Adrenal gland (tissue), 12 donors: ENCODE measurements around the gene AGAP1. TPM values are rescaled to one million over a fixed set of nuclear protein-coding genes. Genes with fewer than 3 reads are reported as not detected.

Experiments used
- DNase-seq, 7 donors: peaks; one replicate each; pipeline ENCODE4 v3.0.0-alpha.2; 2019 to 2020
- H3K27ac ChIP-seq, 5 donors: fragments of 200-600 bp; sonication (generic) in 4 of 5; 1 replicate in 3 of 5; 2 replicates in 2 of 5; pipeline versions ENCODE4 v1.5.1 to v1.8.0; 2016 to 2020; ENCODE audit warnings: mild to moderate bottlenecking in 1 of 5
- H3K27me3 ChIP-seq: fragments of 200-600 bp; 2 replicates; pipeline ENCODE4 v1.8.0; 2021
- H3K36me3 ChIP-seq, 2 donors: fragments of 200-600 bp; replicated peaks in 1 of 2; 1 replicate in 1 of 2; 2 replicates in 1 of 2; pipeline versions ENCODE4 v1.5.1 to v1.8.0; 2018 to 2022
- H3K4me1 ChIP-seq, 2 donors: fragments of 200-600 bp; replicated peaks in 1 of 2; 1 replicate in 1 of 2; 2 replicates in 1 of 2; pipeline versions ENCODE4 v1.5.1 to v1.8.0; 2018 to 2021
- H3K4me3 ChIP-seq, 4 donors: fragments of 200-600 bp; sonication (generic) in 3 of 4; one replicate each; pipeline ENCODE4 v1.5.1; 2016 to 2018
- H3K9me3 ChIP-seq, 3 donors: fragments of 200-600 bp; sonication (generic) in 1 of 3; replicated peaks in 1 of 3; 1 replicate in 2 of 3; 2 replicates in 1 of 3; pipeline versions ENCODE4 v1.5.1 to v1.8.0; 2016 to 2021
- POLR2A ChIP-seq, 2 donors: fragments of 450-650 bp; IDR thresholded peaks; one replicate each; pipeline ENCODE4 v1.6.1; 2017; ENCODE audit warnings: antibody characterized with exemption in 2 of 2, mild to moderate bottlenecking in 2 of 2, moderate library complexity in 1 of 2
- WGBS, 4 donors: extraction: QIAGEN DNeasy Blood & Tissue Kit in 2 of 4; methylation state at CpG; one replicate each; pipeline versions ENCODE4 v1.1.5 to v1.1.7; 2013 to 2017; 5-methylcytosine and 5-hydroxymethylcytosine counted together
- intact Hi-C, 2 donors: fragments of 100-400 bp; cut with DNase I; formaldehyde crosslinking; loops; one replicate each; pipeline versions ENCODE4 v1.14.1 to v1.15.0; 2022 to 2023
- polyA plus RNA-seq, 3 donors: library from polyadenylated mRNA; stranded (reverse); fragments of 200-250 nt in 2 of 3; fragments of 350-450 nt in 1 of 3; fragmentation: Illumina TruSeq in 1 of 3; extraction: RNeasy Lipid Tissue Mini Kit (QIAGEN cat#74804) in 1 of 3; gene quantifications; one replicate each; pipeline ENCODE4 v1.2.3, GENCODE V29; 2013 to 2014
- total RNA-seq, 9 donors: library from RNA; depleted of rRNA in 4 of 9; stranded (reverse); fragments of >200 nt in 4 of 9; fragments of 120-200 nt in 1 of 9; fragmentation: NEBNext Ultra II Directional in 1 of 9; extraction: Animal tissue kit (Norgen Biotek cat#: 25700) in 1 of 9; gene quantifications; one replicate each; pipeline versions ENCODE4 v1.1.0 to v1.2.4, GENCODE V29; 2013 to 2023
- TF ChIP-seq, protein P1 (sequence below), 6 experiments: fragments of 450-650 bp in 4 of 6; fragments of 200-600 bp in 2 of 6; sonication (generic) in 1 of 6; IDR thresholded peaks; 1 replicate in 5 of 6; 2 replicates in 1 of 6; pipeline versions ENCODE4 v1.5.1 to v1.8.0; 2016 to 2021; ENCODE audit warnings: antibody characterized with exemption in 6 of 6, mild to moderate bottlenecking in 2 of 6, moderate library complexity in 1 of 6
- donor health status: healthy with polysubstance abuse.
- donor health status: Bipolar disorder and iron deficiency.
- donor health status: DM: yes; HTN: yes; CAD: no.
- donor health status: DM: no; HTN: no; CAD: no.
- donor health status: DM: no; HTN: no; CAD: no.
- donor health status: DM: yes; HTN: yes; CAD: no.

AGAP1 gene
- total and polyA plus RNA-seq, 12 donors: 5.3 to 29.6 (median 17.7) TPM

DNA sequence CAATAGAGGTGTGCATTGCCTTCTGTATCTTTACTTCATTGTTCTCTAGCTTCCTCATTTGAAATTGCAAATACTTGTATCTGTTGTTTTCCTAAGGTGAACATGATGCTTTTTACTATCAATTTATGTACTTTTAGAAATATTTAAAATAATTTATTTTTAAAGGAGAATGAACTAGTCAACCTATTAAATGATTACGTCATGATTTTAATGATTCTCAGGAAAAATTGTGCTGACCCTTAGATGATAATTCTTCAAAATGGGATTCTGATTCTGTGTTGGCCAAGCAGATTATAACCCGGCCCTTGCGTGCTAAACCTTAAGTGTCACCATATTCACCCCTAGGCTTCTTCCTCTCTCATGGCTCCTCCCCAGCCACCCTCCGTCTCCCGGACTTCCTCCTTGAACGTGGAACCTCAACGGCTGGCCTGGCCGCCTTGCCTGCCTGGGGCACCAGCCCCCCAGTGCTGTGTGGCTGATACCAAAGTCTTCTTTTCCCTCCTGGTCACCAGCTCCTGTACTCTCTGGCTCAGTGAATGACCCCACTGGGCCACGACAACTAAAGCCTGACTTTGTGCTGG is 382.3 kb downstream of the AGAP1 start:
- H3K4me3 ChIP-seq: no peak overlapping the region
- intact Hi-C loops: no loop called here
- H3K27me3 ChIP-seq: no peaks in the 10 kb centered on the region
- no peaks in the 10 kb centered on the region for H3K4me1 ChIP-seq
- WGBS, 4 donors: 92 to 97% (median 94%) methylated on average over 9 of the region's 9 CpGs
- no peak for TF ChIP-seq POLR2A (IDR thresholded peaks at IDR 0.05)
- TF ChIP-seq, protein P1, sequence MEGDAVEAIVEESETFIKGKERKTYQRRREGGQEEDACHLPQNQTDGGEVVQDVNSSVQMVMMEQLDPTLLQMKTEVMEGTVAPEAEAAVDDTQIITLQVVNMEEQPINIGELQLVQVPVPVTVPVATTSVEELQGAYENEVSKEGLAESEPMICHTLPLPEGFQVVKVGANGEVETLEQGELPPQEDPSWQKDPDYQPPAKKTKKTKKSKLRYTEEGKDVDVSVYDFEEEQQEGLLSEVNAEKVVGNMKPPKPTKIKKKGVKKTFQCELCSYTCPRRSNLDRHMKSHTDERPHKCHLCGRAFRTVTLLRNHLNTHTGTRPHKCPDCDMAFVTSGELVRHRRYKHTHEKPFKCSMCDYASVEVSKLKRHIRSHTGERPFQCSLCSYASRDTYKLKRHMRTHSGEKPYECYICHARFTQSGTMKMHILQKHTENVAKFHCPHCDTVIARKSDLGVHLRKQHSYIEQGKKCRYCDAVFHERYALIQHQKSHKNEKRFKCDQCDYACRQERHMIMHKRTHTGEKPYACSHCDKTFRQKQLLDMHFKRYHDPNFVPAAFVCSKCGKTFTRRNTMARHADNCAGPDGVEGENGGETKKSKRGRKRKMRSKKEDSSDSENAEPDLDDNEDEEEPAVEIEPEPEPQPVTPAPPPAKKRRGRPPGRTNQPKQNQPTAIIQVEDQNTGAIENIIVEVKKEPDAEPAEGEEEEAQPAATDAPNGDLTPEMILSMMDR (IDR thresholded peaks at IDR 0.05): no peak
- no peak for DNase-seq
- no peak overlapping the region for H3K27ac ChIP-seq
- no peaks in the 10 kb centered on the region for H3K9me3 ChIP-seq
- H3K36me3 ChIP-seq: no peaks in the 10 kb centered on the region

DNA sequence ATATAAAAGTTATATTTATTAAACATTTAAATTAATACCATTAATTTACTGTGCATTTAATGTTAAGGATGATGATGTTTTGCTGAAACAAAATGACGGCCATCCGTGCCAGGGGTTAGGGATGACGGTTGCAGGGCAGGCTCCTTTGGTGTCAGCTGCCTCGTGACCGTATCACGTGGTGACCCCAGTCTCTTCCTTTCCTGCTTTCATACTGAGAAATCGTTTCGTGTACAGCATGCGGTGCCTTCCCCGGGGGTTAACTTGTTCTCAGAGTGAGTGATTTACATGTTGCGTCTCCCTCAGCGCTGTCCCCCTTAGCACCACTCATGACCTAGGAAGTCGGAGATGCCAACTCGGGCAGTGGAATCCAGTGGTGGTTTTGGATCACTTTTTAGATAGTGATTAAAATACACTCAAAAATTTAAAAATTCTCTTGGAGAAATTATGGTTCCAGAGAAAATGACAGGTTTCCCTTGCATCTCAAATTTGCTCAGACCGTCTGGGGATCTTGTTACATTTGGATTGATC is 383.5 kb downstream of the AGAP1 start:
- H3K27ac ChIP-seq: no peak overlapping the region
- no peak for DNase-seq
- no peak overlapping the region for H3K4me3 ChIP-seq
- H3K27me3 ChIP-seq: no peaks in the 10 kb centered on the region
- no peaks in the 10 kb centered on the region for H3K36me3 ChIP-seq
- H3K9me3 ChIP-seq: no peaks in the 10 kb centered on the region
- TF ChIP-seq, protein P1 (IDR thresholded peaks at IDR 0.05): no peak
- no peak for TF ChIP-seq POLR2A (IDR thresholded peaks at IDR 0.05)
- 77 to 81% (median 79%) methylated on average over 15 of the region's 15 CpGs for WGBS, 4 donors
- no peaks in the 10 kb centered on the region for H3K4me1 ChIP-seq
- intact Hi-C loops: no loop called here

DNA sequence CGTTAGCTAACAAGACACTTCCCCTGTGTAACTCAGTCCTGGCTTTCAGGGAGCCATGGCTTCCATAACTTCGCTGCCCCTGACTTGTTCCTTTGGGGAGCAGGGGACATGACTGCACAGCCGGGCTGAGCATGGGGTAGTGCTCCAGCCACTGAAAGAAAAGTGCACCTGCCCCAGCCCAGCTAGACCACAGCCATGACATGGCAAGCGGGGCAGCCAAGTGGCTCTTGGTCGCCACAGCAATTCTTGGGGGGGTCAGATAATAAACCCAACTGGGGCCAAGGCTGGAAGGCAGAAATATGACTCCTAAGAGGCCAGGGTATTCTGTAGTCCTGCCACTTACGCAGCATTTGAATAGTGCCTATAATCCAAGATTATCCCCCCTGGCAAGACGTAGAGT is 385.3 kb downstream of the AGAP1 start:
- H3K27me3 ChIP-seq: no peaks in the 10 kb centered on the region
- no peaks in the 10 kb centered on the region for H3K9me3 ChIP-seq
- WGBS, 4 donors: 90 to 97% (median 95%) methylated on average over 6 to 7 of the region's 7 CpGs
- no peaks in the 10 kb centered on the region for H3K36me3 ChIP-seq
- no peak overlapping the region for H3K27ac ChIP-seq
- H3K4me1 ChIP-seq: no peaks in the 10 kb centered on the region
- no peak overlapping the region for H3K4me3 ChIP-seq
- no peak for DNase-seq
- intact Hi-C loops: no loop called here
- no peak for TF ChIP-seq POLR2A (IDR thresholded peaks at IDR 0.05)
- TF ChIP-seq, protein P1 (IDR thresholded peaks at IDR 0.05): no peak

DNA sequence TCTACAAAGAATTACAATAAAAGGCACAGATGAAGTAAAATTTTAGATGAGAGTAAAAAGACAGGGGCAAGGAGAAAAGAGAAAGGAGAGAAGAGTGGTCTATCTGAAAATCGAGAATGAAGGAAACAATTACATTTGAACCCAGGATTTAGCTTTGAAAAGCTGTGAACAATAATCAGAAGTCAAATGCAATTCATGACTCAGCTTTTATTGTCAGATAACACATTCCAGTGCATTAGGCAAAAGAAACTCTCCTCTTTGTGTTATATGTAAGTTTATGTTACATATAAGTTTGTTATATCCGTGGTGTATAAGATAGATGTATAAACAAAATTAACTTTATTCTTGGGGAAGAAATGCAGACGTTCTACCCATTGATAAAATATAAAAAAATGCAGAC is 389.8 kb downstream of the AGAP1 start:
- WGBS, 4 donors: 83 to 93% (median 92%) methylated on average over 3 of the region's 3 CpGs
- intact Hi-C loops: no loop called here
- H3K4me3 ChIP-seq: no peak overlapping the region
- H3K27ac ChIP-seq: no peak overlapping the region
- H3K9me3 ChIP-seq: no peaks in the 10 kb centered on the region
- H3K36me3 ChIP-seq: no peaks in the 10 kb centered on the region
- no peaks in the 10 kb centered on the region for H3K4me1 ChIP-seq
- TF ChIP-seq, protein P1 (IDR thresholded peaks at IDR 0.05): no peak
- TF ChIP-seq POLR2A (IDR thresholded peaks at IDR 0.05): no peak
- no peak for DNase-seq
- H3K27me3 ChIP-seq: no peaks in the 10 kb centered on the region
